SKM-1 (cell line): ENCODE measurements around the gene SNX4.

Source experiments
- DNase-seq: peaks from one replicate; lab custom pipeline; 2025; ENCODE audit not compliant: unreplicated experiment; lab: John Stamatoyannopoulos, UW

Gene SNX4

DNA sequence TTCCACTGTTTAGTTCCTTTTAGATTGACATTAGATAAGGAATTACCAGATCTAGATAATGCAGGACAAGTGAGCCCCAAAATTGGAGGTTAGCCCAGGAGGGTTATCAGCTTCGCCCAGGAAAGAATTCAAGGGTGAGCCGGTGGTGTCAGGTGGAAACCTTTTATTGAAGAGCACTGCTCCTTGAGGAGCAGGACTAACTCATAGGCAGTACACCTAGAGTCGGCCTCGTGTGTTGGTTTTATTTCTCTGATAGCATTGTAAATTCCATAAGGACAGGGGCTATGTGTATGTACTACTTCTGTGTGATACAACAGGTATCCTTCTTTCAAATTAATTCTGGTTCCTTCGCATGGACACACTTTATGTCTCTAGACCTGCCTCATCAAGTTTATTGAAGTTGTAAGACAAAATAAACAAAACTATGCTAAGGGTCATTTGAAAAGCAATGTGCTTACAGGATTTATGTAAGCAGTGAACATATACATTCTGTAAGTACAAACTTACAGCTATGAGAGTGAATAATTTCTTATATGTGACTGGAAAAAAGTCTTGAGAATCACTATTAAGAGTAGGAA, 57.2 kb downstream of the SNX4 start:
- no peak for DNase-seq

DNA sequence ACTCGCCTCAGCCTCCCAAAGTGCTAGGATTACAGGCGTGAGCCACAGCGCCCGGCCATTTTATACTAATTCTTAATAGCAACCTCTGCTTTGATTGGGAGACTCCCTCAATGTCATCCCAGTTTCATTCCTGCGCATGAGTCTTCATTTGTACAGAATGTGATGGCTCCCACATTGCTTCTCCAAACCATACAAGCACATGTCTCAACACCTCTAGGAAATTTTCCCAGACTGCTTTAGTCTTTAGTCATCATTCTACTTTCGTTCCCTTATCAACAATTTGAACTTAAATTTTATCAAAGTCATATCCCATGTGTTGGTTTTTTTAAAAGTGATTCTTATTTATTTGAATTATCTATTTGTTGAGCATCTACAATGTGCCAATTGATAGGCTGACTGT, 58.1 kb downstream of the SNX4 start:
- no peak for DNase-seq

DNA sequence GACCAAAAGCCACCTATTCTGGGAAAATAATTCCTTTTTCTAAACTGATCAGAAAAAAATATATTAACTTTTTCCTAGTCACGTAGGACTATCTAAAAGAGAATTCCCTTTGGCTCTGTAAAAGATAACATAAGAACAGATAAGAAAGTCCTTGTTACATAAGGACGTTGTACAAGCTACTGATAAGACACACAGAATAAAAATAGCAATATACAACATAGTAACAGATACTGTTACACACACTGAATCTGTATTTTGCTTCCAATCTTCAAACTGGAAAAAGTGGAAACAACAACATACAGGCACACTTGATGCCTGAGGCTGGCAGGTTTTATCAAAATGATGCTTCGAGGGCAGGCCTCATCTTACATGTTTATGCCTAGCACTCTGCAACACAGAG, 59.8 kb downstream of the SNX4 start:
- DNase-seq: no peak

DNA sequence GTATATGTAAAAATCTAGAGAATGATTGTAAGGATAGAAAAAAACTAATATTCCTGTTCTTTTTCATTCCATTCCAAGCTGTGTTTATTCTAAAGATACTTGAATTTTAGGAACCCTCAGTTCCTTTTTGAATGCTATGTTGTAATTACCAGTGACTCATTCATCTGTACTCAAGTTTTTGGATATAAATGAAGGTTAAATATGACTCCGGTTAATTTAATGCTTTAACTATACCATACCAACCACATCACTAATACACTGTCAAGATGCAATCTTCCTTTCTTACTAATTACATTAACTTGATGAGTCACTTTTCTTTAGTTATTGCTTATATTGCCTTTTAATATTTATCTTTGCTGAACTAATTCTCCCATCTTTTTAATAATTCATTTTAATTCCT, 76.1 kb downstream of the SNX4 start:
- DNase-seq: no peak

DNA sequence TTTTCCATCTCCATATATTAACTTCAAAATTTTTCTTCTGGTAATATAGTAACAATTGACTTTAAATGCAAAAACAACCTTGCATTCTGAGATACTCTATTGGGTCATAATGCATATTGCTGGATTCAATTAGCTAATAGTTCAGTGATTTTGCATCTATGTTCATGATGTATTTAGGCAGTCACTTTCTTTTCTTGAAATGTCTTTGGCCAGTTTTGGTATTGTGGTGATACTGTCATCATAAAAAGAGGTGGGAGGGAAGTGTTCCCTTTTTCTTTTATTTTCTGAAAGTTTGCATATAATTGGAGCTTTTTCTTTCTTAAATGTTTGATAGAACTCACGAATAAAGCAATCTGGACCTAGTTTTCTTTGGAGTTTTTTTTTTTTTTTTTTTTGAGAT, 77.5 kb downstream of the SNX4 start:
- DNase-seq: no peak

DNA sequence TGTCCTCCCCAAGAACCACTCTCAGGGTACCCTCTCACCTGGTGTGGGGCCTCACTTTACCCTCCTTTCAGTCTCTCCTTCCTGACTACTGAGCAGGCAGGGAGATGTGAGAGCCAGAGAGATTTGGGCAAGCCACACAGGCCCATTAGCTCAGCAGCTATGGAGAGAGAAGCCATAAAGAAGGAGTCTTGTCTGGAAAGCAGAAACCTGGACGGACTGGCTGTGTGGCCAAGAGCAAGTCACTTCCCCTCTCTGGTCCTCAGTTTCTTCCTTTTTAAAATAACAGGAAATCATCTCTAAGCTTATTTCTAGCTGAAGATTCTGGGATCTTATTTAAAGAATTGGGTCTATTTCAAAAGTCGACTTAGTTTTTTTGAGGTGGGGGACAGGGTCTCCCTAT, 79.0 kb downstream of the SNX4 start:
- no peak for DNase-seq

DNA sequence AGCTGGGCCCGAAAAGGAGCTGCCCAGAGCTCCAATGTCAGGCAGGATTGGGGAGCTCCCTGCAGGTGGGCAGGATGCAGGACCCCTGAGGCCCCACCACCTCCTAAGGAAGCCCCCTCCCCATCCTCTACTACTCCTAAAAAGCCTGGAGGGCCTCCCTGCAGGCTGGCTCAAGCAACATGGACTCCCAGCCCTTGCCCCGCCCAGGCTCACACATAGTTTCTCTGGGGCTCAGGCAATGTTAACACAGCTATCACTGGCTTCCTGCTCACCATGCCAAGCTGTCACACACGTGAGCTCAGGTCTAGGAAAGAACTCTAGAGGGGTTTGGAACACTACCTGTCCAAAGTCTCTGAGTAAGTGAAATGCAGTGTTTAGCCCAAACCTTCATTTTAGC, 79.4 kb downstream of the SNX4 start:
- DNase-seq: no peak

DNA sequence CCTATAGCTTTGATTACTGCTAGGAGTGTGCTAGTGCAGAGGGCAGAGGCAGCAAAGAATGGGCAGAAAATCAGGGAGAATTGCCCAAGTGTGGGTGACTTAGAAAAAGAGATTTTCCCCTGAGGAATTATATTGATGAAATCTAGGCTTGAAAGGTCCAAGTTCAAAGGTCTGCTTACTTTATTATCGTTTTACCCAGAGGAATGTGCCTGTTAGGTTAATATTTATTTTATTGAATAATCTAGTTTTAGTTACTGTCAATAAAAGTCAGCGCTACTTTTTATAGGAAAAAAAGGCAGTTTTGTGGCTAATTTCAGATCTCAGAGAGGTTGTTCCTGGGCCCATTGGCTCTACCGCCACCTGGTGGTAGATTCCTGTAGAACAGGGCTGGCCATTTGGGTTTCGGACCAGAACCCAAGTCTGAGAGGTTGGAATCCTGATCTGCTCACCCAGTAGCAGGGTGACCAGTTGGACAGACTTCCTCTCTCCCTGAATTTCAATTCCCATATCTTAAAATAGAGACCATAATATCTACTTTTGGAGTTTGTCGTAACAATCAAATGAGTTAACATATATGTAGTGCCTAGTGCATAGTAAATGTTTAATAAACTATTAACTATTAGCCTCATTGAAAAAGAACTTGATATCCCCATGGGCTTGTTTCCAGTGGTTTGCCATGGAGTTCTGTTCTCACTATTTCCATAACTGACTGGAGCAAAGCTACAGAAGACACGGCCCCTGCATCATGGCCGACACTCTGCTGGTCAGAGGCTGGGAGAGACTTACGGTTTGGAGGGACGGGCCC, 82.2 kb downstream of the SNX4 start:
- DNase-seq: no peak

DNA sequence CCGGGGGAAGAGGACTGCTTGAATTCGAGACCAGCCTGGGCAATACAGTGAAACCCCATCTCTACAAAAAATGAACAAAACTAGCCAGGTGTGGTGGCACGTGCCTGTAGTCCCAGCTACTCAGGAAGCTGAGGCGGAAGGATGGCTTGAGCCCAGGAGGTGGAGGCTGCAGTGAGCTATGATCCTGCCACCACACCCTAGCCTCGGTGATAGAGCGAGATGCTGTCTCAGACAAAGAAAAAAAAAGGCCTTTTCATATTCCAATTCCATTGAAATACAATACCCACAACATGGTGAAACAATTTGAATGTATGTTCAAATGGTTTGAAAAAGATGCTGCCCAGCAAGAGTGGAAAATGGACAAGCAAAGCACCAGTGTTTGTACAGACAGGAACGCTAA, 83.1 kb downstream of the SNX4 start:
- no peak for DNase-seq

DNA sequence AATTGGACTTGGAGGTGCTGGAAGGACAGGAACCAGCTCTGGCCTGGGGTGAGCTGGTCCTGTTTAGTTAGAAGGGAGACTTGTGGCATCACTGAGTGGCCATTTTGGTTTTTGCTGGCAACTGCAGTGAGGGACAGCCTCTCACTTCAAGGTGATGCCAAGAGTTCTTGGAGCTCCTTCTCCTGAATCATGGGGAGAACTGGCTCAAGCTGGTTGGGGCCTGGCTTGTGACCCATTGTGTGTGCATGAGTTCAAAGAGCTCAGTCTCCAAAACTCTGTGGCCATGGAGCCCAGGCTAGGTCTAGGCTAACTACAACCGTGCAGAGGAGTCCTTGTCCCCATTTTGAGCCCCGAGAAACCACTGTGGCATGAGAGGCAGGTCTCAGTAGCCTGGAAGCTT, 84.8 kb downstream of the SNX4 start:
- DNase-seq: no peak

DNA sequence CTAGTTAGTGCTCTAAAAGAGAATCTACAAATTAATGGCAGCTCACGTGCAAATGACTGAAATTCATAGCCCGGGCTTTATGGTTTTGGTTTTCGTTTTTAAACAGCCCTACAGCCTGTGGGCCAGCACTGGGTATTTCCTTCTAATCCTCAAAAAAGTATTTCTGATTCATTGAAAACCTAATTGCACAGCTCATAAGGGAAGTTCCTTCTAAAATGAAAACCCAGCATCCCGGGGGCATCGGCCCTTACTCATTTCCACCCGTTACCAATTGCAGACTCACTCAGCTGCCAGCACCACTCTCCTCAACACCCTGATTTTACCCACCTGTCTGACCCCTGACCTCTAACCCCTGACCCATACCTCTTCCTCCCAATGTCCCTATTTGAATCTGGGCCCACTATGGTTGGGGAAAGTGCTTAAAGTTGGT, 85.4 kb downstream of the SNX4 start:
- no peak for DNase-seq

DNA sequence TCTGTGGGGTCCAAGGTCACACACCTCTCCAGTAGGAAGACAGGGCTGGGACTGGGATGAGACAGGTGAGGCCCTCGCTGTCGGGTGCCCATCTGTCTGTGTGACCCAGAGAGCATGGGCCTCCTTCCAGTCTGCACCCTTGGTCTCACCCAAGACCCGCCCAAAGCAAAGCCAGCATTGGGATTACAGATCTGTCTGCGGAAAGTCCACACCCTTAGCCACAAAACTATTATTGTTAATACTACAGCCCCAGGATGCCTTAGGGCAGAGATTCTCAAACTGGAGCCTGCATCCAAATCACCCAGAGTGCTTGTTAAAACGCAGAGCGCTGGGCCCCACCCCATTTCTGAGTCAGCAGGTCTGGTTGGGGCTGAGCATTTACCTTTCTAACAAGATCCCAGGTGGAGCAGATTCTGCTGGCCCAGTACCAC, 86.4 kb downstream of the SNX4 start:
- DNase-seq: no peak

DNA sequence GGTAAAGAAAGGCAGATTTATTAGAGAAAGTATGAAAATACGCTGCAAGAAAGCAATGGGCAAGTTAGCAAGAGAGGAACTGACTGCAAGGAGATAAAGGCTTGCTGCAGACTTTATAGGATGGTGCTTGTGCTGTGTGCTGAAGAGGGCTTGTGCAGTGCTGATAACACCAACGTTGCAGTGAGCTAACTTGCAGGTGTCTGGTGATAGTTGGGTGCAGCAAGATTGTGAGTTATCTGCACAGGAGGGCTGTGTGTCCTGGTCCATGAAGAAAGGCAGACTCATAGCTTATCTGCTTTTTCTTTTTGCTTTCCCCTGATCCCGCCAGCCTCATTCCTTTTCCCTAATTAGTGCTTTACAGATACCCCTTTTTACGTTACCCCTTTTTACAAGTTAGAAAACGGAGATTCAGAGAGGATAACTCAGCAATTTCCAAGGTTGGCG, 86.9 kb downstream of the SNX4 start:
- no peak for DNase-seq

DNA sequence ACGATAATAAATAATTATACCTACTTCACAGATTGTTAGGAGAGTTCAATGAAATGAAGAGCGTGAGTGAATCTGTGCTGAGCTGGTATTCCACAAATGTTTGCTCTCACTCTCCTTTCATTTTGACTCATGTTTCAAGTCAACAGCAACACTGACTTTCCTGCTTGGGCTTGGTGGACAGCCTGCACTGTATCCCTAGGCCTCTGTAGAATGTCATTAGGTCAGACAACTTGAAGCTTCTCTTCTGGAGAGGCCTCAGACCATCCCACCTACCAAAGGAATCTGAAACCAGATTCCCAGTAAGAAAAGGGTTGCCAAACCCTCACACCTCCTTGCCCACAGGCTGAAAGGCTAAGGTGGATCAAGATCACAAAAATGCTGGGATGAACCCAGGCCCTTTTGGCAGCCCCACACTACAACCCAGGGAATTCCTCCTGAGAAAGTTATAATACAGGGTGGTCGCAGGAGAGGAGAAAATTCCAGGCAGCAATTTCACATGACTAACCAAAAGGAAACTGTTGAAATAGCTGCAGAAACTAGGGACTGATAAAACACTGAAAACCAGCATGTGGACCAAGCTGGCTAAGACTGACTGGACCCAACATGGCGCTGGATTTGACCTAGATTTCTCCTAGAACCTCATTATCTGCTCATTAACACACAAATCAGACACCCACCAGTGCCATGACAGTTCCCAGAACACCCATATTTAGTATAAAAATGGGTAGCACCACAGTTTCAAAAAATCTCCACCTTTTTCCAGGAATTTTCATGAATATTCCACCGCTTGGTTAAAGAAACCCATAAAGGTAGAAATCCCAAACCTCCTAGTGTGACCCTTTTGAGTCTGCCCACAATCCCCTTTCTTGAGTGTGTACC, 87.9 kb downstream of the SNX4 start:
- DNase-seq: no peak

DNA sequence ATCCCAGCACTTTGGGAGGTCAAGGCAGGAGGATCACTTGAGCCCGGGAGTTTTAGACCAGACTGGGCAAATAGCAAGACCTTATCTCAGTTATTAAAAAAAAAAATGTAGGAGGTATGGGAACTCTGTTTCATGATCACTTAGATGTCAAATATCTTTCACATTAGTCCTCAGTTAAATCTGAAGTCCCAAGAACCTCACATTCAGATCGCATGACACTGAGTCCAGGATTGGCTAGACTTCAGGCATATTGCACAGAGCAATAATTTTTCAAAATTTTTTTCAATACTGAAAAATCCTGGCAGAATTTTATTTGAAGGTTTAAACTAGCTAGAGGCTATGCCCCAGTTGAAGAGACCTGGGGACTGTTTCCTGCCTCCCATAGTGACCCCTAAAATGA, 88.6 kb downstream of the SNX4 start:
- DNase-seq: no peak

DNA sequence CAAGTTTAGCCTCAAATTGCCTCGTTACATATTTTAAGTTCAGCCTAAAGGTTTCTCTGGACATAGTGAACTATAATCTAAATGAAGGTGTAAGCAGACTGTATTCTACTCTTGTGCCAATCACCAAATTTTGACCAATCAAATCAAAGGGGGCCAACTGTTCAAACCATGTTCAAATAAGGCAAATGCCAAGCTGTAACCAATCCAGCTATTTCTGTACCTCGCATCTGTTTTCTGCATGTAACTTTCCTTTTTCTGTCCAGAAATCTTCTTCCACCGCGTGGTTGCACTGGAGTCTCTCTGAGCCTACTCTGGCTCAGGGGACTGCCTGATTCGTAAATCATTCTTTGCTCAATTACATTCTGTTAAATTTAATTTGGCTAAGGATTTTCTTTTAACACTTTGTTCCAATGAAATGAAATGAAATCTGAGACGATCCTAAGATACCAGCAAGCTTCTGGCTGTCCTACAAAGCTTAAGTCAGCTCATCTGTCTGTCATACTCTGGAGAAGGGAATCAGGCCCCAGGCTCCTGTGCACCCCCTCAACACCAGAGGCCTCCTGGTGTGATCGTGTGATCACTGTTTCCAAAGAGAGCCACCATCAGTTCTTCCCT, 91.7 kb downstream of the SNX4 start:
- no peak for DNase-seq

DNA sequence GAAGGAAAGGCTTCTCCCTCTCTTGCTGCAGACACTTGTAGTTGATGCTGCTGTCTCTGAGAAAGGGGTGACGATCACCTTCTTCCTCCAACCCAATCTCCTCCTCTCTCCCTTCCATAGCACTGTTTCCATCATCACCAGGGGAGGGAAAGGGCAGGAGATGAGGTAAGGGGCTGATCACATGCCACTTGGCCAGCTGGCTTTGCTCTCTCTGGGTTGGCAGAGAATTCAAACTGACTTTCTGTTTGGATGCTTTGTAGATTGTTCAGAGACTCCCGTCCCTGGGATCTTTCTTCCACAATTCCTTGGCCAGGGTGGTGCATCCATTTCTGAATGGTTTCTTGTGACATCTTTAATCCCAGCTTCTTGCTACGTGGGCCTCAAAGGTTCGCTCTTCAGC, 101.7 kb downstream of the SNX4 start:
- DNase-seq: no peak

DNA sequence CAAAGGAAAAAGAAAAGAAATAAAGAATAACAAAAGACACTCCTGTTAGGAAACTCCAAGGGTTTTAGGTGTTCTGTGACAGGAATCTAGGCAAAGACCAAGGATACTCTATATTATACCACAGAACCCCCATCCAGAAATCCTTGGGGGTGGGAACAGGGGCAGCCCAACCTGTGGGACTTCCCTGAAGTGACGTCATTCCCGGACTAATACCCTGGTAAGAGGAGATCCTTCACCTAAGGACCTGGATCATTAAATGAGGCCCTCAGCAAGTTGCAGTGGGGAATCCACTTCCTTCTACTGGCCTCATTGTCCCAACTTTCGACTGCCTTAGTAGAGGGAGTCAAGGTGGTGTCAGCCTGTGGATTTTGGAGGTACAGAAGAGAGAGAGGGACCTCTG, 103.8 kb downstream of the SNX4 start:
- no peak for DNase-seq

DNA sequence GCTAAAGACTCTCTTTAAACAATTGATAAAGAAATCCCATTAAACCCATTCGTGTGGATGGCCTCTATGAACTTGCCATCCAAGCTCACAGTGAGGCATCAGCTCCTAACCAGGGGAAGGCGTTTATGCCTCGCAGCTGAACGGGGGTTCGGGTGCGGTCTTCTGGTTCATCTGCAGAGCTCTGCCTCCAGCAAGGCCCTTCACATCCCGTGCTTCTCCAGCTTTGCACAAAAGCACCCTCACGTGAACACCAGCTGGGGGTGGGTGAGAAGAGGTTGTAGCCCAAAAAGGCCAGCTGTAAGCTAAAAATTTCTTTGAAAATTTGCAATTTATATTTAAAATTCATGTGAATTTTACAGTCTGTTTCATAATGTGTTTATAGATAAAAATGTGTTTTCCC, 105.3 kb downstream of the SNX4 start:
- no peak for DNase-seq

DNA sequence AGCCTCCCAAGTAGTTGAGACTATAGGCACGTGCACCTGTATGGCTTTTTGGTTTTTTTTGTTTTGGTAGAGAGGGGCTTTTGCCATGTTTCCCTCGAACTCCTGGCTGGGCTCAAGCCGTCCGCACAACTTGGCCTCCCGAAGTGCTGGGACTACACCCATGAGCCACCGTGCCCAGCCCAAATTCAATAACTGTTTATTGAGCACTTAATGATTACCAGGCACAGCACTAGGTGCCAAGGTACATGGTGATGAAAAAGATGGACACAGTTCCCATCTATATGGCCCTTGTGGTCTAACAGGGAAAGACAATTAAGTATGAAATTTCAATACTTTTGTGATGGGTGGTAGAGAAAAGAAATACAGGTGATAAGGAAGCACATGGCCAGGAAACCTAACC, 109.1 kb downstream of the SNX4 start:
- DNase-seq: no peak

DNA sequence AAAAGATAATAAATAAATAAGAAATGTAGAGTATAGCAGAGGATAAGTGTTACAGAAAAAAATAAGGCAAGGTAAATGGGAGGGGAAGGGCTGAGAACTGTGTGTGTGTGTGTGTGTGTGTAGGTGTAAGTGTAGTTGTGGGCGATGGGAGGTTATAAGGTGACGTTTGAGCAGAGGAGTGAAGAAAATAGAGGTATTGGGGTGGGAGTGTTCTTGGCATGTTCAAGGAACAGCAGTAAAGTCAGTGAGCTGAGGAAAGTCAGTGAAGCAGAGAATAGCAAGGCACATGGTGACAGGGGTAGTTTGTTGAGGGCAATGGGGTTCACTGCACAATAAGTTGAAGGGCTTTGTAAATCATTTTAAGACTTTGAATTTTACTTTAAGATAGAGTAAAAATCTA, 113.9 kb downstream of the SNX4 start:
- no peak for DNase-seq
